OCI-LY7 (cell line): Measurements from ENCODE around the gene DCP1B. TPM values are rescaled to one million over a fixed set of nuclear protein-coding genes. Genes with fewer than 3 reads are reported as not detected.

ENCODE experiments used
- BruUV-seq: library from RNA; stranded (reverse); fragments of 400-500 nt; replicated peaks from 2 replicates; lab custom pipeline; 2021; lab: Mats Ljungman, UMichigan
- CTCF ChIA-PET: fragments of 300-600 bp; sonication (Branson Sonifier 250); formaldehyde crosslinking; loops from one replicate; lab custom pipeline; 2022; ENCODE audit warnings: antibody characterized with exemption; ENCODE audit not compliant: unreplicated experiment; lab: Charles Lee
- POLR2A ChIA-PET: fragments of 300-600 bp; sonication (Branson Sonifier 250); formaldehyde crosslinking; loops from one replicate; lab custom pipeline; 2022; ENCODE audit warnings: antibody characterized with exemption; lab: Charles Lee
- DNase-seq: peaks from one replicate; pipeline ENCODE4 v3.0.0-alpha.2; 2015; ENCODE audit warnings: low spot score
- H2AFZ ChIP-seq: fragments of 200-600 bp; sonication (generic), shearing (Covaris generic); 2 replicates; pipeline ENCODE4 v1.6.1; 2014; ENCODE audit warnings: mild to moderate bottlenecking, antibody characterized with exemption, low read length, moderate library complexity
- H3K27ac ChIP-seq: fragments of 200-600 bp; sonication (generic); 2 replicates; pipeline ENCODE4 v1.5.1; 2014; ENCODE audit warnings: mixed run types, low read depth, mild to moderate bottlenecking, moderate library complexity, low read length, inconsistent platforms; ENCODE audit not compliant: poor library complexity, severe bottlenecking
- H3K36me3 ChIP-seq: fragments of 200-600 bp; sonication (generic); 2 replicates; pipeline ENCODE4 v1.6.1; 2014; ENCODE audit warnings: mild to moderate bottlenecking, antibody characterized with exemption, low read length, moderate library complexity, mixed read lengths; ENCODE audit not compliant: insufficient read depth
- H3K4me1 ChIP-seq: fragments of 200-600 bp; sonication (generic); 2 replicates; pipeline ENCODE4 v1.5.1; 2014; ENCODE audit warnings: mild to moderate bottlenecking, low read length; ENCODE audit not compliant: insufficient read depth, poor library complexity, severe bottlenecking
- H3K4me2 ChIP-seq: fragments of 200-600 bp; sonication (generic); 2 replicates; pipeline ENCODE4 v1.6.1; 2014; ENCODE audit warnings: mild to moderate bottlenecking, low read length
- H3K4me3 ChIP-seq: fragments of 200-600 bp; sonication (generic); 2 replicates; pipeline ENCODE4 v1.5.1; 2014; ENCODE audit warnings: mild to moderate bottlenecking, low read depth, low read length; ENCODE audit not compliant: poor library complexity, severe bottlenecking
- H3K79me2 ChIP-seq: fragments of 200-600 bp; sonication (generic); 2 replicates; pipeline ENCODE4 v1.6.1; 2016; ENCODE audit warnings: low read depth, mild to moderate bottlenecking, low read length, moderate library complexity, mixed read lengths; ENCODE audit not compliant: insufficient read depth
- H3K9me2 ChIP-seq: fragments of 200-600 bp; sonication (generic); 2 replicates; pipeline ENCODE4 v1.6.1; 2016; ENCODE audit warnings: mild to moderate bottlenecking, low read length, mixed read lengths; ENCODE audit not compliant: insufficient read depth
- H3K9me3 ChIP-seq: fragments of 200-600 bp; sonication (generic); 2 replicates; pipeline ENCODE4 v1.6.1; 2014; ENCODE audit warnings: mild to moderate bottlenecking, mixed run types, low read length, mixed read lengths
- H4K20me1 ChIP-seq: fragments of 200-600 bp; sonication (generic); 2 replicates; pipeline ENCODE4 v1.6.1; 2014; ENCODE audit warnings: mild to moderate bottlenecking, antibody characterized with exemption, low read length, moderate library complexity, mixed read lengths; ENCODE audit not compliant: insufficient read depth
- CTCF ChIP-seq: fragments of 200-600 bp; sonication (generic); conservative IDR thresholded peaks from 2 replicates; pipeline ENCODE4 v1.5.1; 2014; ENCODE audit warnings: mild to moderate bottlenecking, antibody characterized with exemption, low read length, moderate library complexity, mixed read lengths
- EZH2phosphoT487 ChIP-seq: fragments of 200-600 bp; sonication (generic); IDR thresholded peaks from 2 replicates; pipeline ENCODE4 v1.6.1; 2018; ENCODE audit warnings: low read depth, borderline replicate concordance, mild to moderate bottlenecking, mixed run types, antibody characterized with exemption, low read length, moderate library complexity, mixed read lengths
- intact Hi-C: fragments of 100-400 bp; cut with micrococcal nuclease; formaldehyde crosslinking; loops from one replicate; pipeline ENCODE4 v1.10.0; 2022; ENCODE audit not compliant: unreplicated experiment
- total RNA-seq, 2 experiments: library from RNA; depleted of rRNA in 1 of 2; stranded (reverse); fragments of >200 nt in 1 of 2; shearing (Covaris generic) in 1 of 2; gene quantifications; 2 replicates each; pipeline ENCODE4 v1.2.3, GENCODE V29; 2014 to 2022

DCP1B gene
- total RNA-seq, 2 experiments from 2014 or later = 14.2 to 15.5 TPM

- no peaks in the 10 kb centered on the region for H3K79me2 ChIP-seq
- intact Hi-C loops = no loop called here
- no peaks in the 10 kb centered on the region for H3K9me2 ChIP-seq
- H3K4me2 ChIP-seq = no peak overlapping the region
- no peaks in the 10 kb centered on the region for H3K36me3 ChIP-seq
- H2AFZ ChIP-seq = no peak overlapping the region
- H3K4me1 ChIP-seq = peaks cover 2% of the 10 kb centered on the region
- DNase-seq = no peak
- POLR2A ChIA-PET = interaction anchor here (0.7 kb wide), 1 partner anchor 1158 kb away, joined by 4 read pairs; no protein-coding TSS in a partner anchor
- CTCF ChIA-PET = no interaction called here
- H4K20me1 ChIP-seq = no peaks in the 10 kb centered on the region
- H3K9me3 ChIP-seq = no peaks in the 10 kb centered on the region
- BruUV-seq = no TSS peak
- TF ChIP-seq CTCF = no peak
- TF ChIP-seq EZH2phosphoT487 = no peak
- H3K27ac ChIP-seq = no peak overlapping the region
- no peak overlapping the region for H3K4me3 ChIP-seq
These were observed 93.8 kb downstream of the DCP1B start for GRCh38 chr12:1910468-1910867.

GRCh38 chr12:1908758-1909157, 95.5 kb downstream of the DCP1B start:
- Histone ChIP-seq H2AFZ (no peak overlapping the region), H3K79me2 (no peaks in the 10 kb centered on the region), H4K20me1 (no peaks in the 10 kb centered on the region), H3K27ac (no peak overlapping the region), H3K36me3 (no peaks in the 10 kb centered on the region), H3K9me2 (no peaks in the 10 kb centered on the region), H3K4me1 (no peaks in the 10 kb centered on the region), H3K4me3 (no peak overlapping the region), H3K9me3 (peaks cover 9% of the 10 kb centered on the region; the same call in 1 of the 2 replicates), H3K4me2 (no peak overlapping the region)
- no peak for DNase-seq
- TF ChIP-seq EZH2phosphoT487 (no peak), CTCF (no peak)
- ChIA-PET POLR2A (no interaction called here), CTCF (no interaction called here)
- no TSS peak for BruUV-seq
- intact Hi-C loops = no loop called here

GRCh38 chr12:1907652-1908611, 96.3 kb downstream of the DCP1B start:
- H3K4me3 ChIP-seq = no peak overlapping the region
- no peaks in the 10 kb centered on the region for H3K79me2 ChIP-seq
- DNase-seq = no peak
- intact Hi-C loops = no loop called here
- no peaks in the 10 kb centered on the region for H3K4me1 ChIP-seq
- CTCF ChIA-PET = no interaction called here
- H4K20me1 ChIP-seq = no peaks in the 10 kb centered on the region
- POLR2A ChIA-PET = interaction anchor here (0.7 kb wide), 1 partner anchor 21 kb away, joined by 3 read pairs; no protein-coding TSS in a partner anchor
- H2AFZ ChIP-seq = no peak overlapping the region
- H3K4me2 ChIP-seq = no peak overlapping the region
- H3K36me3 ChIP-seq = no peaks in the 10 kb centered on the region
- H3K9me2 ChIP-seq = no peaks in the 10 kb centered on the region
- H3K9me3 ChIP-seq = peaks cover 17% of the 10 kb centered on the region
- TF ChIP-seq CTCF = no peak
- no peak overlapping the region for H3K27ac ChIP-seq
- BruUV-seq = no TSS peak
